Astrocyte (in vitro differentiated cells and primary cell): Measurements from ENCODE around the gene DDIT4. TPM values are rescaled to one million over a fixed set of nuclear protein-coding genes. Genes with fewer than 3 reads are reported as not detected.

ENCODE experiments used
- DNase-seq: peaks from one replicate; pipeline ENCODE4 v3.0.0-alpha.2; 2010; ENCODE audit warnings: low read depth
- FAIRE-seq: peaks from 2 replicates; lab custom pipeline; 2011; peaks lifted over from hg19 to GRCh38; lab: Jason Lieb, UNC
- H2AFZ ChIP-seq: 2 replicates; pipeline ENCODE4 v1.6.0; 2012; ENCODE audit warnings: low read depth, low read length, inconsistent platforms
- H3K27ac ChIP-seq: 2 replicates; pipeline ENCODE4 v1.5.1; 2011; ENCODE audit warnings: low read depth, low read length, inconsistent platforms
- H3K27me3 ChIP-seq: 2 replicates; pipeline ENCODE4 v1.6.0; 2011; ENCODE audit warnings: low read length, inconsistent platforms; ENCODE audit not compliant: insufficient read depth
- H3K36me3 ChIP-seq: 2 replicates; pipeline ENCODE4 v1.5.1; 2011; ENCODE audit warnings: low read length, inconsistent platforms; ENCODE audit not compliant: insufficient read depth
- H3K4me1 ChIP-seq: 2 replicates; pipeline ENCODE4 v1.5.1; 2011; ENCODE audit warnings: low read length, inconsistent platforms; ENCODE audit not compliant: insufficient read depth
- H3K4me2 ChIP-seq: 2 replicates; pipeline ENCODE4 v1.6.0; 2012; ENCODE audit warnings: low read length, inconsistent platforms
- H3K4me3 ChIP-seq: 2 replicates; pipeline ENCODE4 v1.5.1; 2011; ENCODE audit warnings: low read depth, mild to moderate bottlenecking, low read length, inconsistent platforms; ENCODE audit not compliant: insufficient read depth
- H3K79me2 ChIP-seq: 2 replicates; pipeline ENCODE4 v1.6.0; 2012; ENCODE audit warnings: mild to moderate bottlenecking, low read length, inconsistent platforms; ENCODE audit not compliant: insufficient read depth
- H3K9ac ChIP-seq: 2 replicates; pipeline ENCODE4 v1.6.0; 2012; ENCODE audit warnings: mild to moderate bottlenecking, low read length, inconsistent platforms
- H3K9me3 ChIP-seq: 2 replicates; pipeline ENCODE4 v1.5.1; 2012; ENCODE audit warnings: low read depth, mild to moderate bottlenecking, low read length, inconsistent platforms; ENCODE audit not compliant: insufficient read depth
- H4K20me1 ChIP-seq: 2 replicates; pipeline ENCODE4 v1.6.0; 2012; ENCODE audit warnings: low read length, inconsistent platforms; ENCODE audit not compliant: insufficient read depth
- H3K27ac Mint-ChIP-seq: one replicate; pipeline ENCODE4 v1.8.0; 2021; ENCODE audit warnings: mild to moderate bottlenecking, mixed read lengths; ENCODE audit not compliant: unreplicated experiment
- H3K27me3 Mint-ChIP-seq: one replicate; pipeline ENCODE4 v1.8.0; 2021; ENCODE audit warnings: low read depth, mixed read lengths; ENCODE audit not compliant: unreplicated experiment
- H3K36me3 Mint-ChIP-seq: one replicate; pipeline ENCODE4 v1.8.0; 2021; ENCODE audit warnings: low read depth, mixed read lengths; ENCODE audit not compliant: unreplicated experiment
- H3K4me1 Mint-ChIP-seq: one replicate; pipeline ENCODE4 v1.8.0; 2021; ENCODE audit warnings: low read depth, mixed read lengths; ENCODE audit not compliant: unreplicated experiment
- H3K4me3 Mint-ChIP-seq: one replicate; pipeline ENCODE4 v1.8.0; 2021; ENCODE audit warnings: mild to moderate bottlenecking, moderate library complexity, mixed read lengths; ENCODE audit not compliant: unreplicated experiment
- H3K9me3 Mint-ChIP-seq: one replicate; pipeline ENCODE4 v1.8.0; 2021; ENCODE audit warnings: mild to moderate bottlenecking, mixed read lengths; ENCODE audit not compliant: unreplicated experiment
- CTCF ChIP-seq: IDR thresholded peaks from 2 replicates; pipeline ENCODE4 v1.5.1; 2011; ENCODE audit warnings: low read depth, mild to moderate bottlenecking, inconsistent platforms, low read length, moderate library complexity; ENCODE audit not compliant: insufficient read depth
- EZH2 ChIP-seq: IDR thresholded peaks from 2 replicates; pipeline ENCODE4 v1.6.1; 2012; ENCODE audit warnings: mild to moderate bottlenecking, low read length, inconsistent platforms; ENCODE audit not compliant: insufficient read depth
- total RNA-seq: library from RNA; stranded (reverse); gene quantifications from 2 replicates; pipeline ENCODE4 v1.2.1, GENCODE V29; 2021

The DDIT4 gene
- total RNA-seq, 1 donor from 2014 or later = 244 TPM

DNA sequence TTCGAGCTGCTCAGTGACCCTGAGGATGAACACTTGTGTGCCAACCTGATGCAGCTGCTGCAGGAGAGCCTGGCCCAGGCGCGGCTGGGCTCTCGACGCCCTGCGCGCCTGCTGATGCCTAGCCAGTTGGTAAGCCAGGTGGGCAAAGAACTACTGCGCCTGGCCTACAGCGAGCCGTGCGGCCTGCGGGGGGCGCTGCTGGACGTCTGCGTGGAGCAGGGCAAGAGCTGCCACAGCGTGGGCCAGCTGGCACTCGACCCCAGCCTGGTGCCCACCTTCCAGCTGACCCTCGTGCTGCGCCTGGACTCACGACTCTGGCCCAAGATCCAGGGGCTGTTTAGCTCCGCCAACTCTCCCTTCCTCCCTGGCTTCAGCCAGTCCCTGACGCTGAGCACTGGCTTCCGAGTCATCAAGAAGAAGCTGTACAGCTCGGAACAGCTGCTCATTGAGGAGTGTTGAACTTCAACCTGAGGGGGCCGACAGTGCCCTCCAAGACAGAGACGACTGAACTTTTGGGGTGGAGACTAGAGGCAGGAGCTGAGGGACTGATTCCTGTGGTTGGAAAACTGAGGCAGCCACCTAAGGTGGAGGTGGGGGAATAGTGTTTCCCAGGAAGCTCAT, 1.1 kb downstream of the DDIT4 start:
- no peak overlapping the region for H3K27ac ChIP-seq
- peak overlapping the region; percentile 86 for H2AFZ ChIP-seq
- peak overlapping the region; percentile 96 for H3K27ac Mint-ChIP-seq

GRCh38 chr10:72275351-72276012, 1.8 kb downstream of the DDIT4 start:
- H3K4me1 Mint-ChIP-seq = peaks cover 18% of the 10 kb centered on the region

More for the DNA sequence above, 1.1 kb downstream of the DDIT4 start:
- FAIRE-seq (no peak), DNase-seq (no peak)
- Histone ChIP-seq H3K79me2 (peaks cover 9% of the 10 kb centered on the region), H4K20me1 (peaks cover 27% of the 10 kb centered on the region), H3K4me2 (peak overlapping the region; percentile 99), H3K9ac (peak overlapping the region; percentile 82), H3K4me3 (peak overlapping the region; percentile 91), H3K36me3 (no peaks in the 10 kb centered on the region), H3K4me1 (peaks cover 24% of the 10 kb centered on the region), H3K9me3 (no peaks in the 10 kb centered on the region), H3K27me3 (no peaks in the 10 kb centered on the region)
- peaks cover 19% of the 10 kb centered on the region for H3K4me1 Mint-ChIP-seq
- no peaks in the 10 kb centered on the region for H3K27me3 Mint-ChIP-seq
- H3K36me3 Mint-ChIP-seq = peaks cover 18% of the 10 kb centered on the region
- peak; percentile 30 for TF ChIP-seq CTCF
- no peak for TF ChIP-seq EZH2
- no peaks in the 10 kb centered on the region for H3K9me3 Mint-ChIP-seq
- H3K4me3 Mint-ChIP-seq = peak overlapping the region; percentile 99

More at GRCh38 chr10:72275351-72276012, 1.8 kb downstream of the DDIT4 start:
- DNase-seq (no peak), FAIRE-seq (no peak)
- no peak for TF ChIP-seq EZH2
- no peak for TF ChIP-seq CTCF
- H3K4me3 ChIP-seq = peak overlapping the region; percentile 91
- peaks cover 18% of the 10 kb centered on the region for H3K36me3 Mint-ChIP-seq
- peak overlapping the region; percentile 96 for H3K27ac Mint-ChIP-seq
- H3K27ac ChIP-seq = no peak overlapping the region
- peaks cover 24% of the 10 kb centered on the region for H3K4me1 ChIP-seq
- peak overlapping the region; percentile 99 for H3K4me2 ChIP-seq
- peaks cover 9% of the 10 kb centered on the region for H3K79me2 ChIP-seq
- H4K20me1 ChIP-seq = peaks cover 27% of the 10 kb centered on the region
- H3K9ac ChIP-seq = peak overlapping the region; percentile 82
- peak overlapping the region; percentile 99 for H3K4me3 Mint-ChIP-seq
- H3K27me3 Mint-ChIP-seq = no peaks in the 10 kb centered on the region
- no peaks in the 10 kb centered on the region for H3K9me3 Mint-ChIP-seq
- H3K27me3 ChIP-seq = no peaks in the 10 kb centered on the region
- H2AFZ ChIP-seq = no peak overlapping the region
- no peaks in the 10 kb centered on the region for H3K9me3 ChIP-seq
- no peaks in the 10 kb centered on the region for H3K36me3 ChIP-seq
